ENCODE results near the gene SPTSSB. TPM values are rescaled to one million over a fixed set of nuclear protein-coding genes. Genes with fewer than 3 reads are reported as not detected.

The SPTSSB gene
- total RNA-seq, 2 donors from 2014 or later = not detected

DNA sequence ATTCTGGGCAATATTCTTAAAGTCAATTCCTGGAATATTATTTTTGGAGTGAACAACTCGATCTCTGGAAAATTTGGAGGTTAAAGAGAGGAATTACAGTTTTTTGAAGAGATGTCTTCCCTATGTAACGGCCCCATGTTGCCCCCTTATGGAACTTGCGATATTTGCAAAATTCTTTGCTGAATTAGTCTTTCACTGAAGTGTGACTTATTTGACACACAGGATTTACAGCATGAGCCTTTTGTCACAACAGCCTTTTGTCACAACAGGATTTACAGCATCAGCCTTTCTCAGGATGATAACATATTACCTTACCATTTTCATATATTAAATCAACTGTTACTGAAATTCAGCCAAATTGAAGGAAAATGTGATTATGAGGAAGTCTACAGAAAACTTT lies 37.8 kb upstream of the SPTSSB start:
- TF ChIP-seq, protein P1, sequence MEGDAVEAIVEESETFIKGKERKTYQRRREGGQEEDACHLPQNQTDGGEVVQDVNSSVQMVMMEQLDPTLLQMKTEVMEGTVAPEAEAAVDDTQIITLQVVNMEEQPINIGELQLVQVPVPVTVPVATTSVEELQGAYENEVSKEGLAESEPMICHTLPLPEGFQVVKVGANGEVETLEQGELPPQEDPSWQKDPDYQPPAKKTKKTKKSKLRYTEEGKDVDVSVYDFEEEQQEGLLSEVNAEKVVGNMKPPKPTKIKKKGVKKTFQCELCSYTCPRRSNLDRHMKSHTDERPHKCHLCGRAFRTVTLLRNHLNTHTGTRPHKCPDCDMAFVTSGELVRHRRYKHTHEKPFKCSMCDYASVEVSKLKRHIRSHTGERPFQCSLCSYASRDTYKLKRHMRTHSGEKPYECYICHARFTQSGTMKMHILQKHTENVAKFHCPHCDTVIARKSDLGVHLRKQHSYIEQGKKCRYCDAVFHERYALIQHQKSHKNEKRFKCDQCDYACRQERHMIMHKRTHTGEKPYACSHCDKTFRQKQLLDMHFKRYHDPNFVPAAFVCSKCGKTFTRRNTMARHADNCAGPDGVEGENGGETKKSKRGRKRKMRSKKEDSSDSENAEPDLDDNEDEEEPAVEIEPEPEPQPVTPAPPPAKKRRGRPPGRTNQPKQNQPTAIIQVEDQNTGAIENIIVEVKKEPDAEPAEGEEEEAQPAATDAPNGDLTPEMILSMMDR (IDR thresholded peaks at IDR 0.05) = peak; percentile 43
- Histone ChIP-seq H3K4me3 (no peak overlapping the region), H3K9me3 (no peaks in the 10 kb centered on the region), H3K27me3 (replicated peaks; ENCODE audit: insufficient read depth) (no peaks in the 10 kb centered on the region), H3K36me3 (no peaks in the 10 kb centered on the region), H3K27ac (no peak overlapping the region), H3K4me1 (ENCODE audit: control insufficient read depth in 1 of 2, low read depth in 2 of 2) (peaks cover 11 to 28% of the 10 kb centered on the region in 2 donors)
- DNase-seq (ENCODE audit: low spot score) = no peak
- no peak for ATAC-seq (ENCODE audit: insufficient number of reproducible peaks, low FRiP score, low read depth)

DNA sequence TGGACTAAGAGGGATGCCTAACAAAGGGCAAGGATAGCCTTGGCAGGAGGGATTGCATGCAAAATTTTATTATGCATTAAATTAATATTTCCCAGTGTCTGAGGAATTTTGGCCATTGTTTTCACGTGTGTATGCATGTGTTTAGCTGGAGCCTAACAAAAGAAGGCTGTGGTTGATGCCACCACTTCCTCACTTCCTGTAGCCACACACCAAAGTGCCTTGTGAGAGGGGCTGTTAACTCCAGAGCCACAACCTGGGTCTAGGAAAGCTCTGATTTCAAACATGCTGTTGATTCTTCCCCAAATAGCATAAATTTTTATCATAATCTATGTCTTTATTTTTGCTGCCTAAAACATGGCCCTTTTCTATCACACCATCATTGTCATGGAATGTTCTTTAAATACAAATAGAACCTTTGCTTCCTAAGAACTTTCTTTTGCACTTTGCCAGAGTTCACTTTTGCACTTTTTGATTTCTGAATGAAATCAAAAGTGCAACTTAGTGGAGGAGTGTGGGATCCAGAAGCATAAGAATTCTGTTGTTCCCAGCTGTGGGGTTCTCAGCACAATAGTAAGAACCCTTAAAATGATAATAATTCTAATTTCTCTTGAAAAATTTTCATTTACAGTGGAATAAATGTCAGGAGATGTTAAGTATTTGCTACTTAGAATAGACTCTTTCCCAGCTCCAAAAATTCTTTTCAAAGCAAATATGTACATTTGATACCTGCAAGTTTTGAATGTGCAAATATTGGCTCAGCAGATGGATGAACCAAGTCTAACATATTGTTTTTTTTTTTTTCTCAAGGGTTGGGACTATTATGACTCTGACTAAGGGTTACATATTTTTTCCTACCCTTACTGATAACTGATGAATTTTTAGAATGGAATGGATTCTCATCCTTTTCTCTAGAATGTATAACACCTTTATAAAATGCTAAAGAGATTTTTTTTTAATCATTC lies 35.6 kb upstream of the SPTSSB start:
- no peak overlapping the region for H3K4me3 ChIP-seq
- TF ChIP-seq, protein P1 (IDR thresholded peaks at IDR 0.05) = no peak
- ATAC-seq (ENCODE audit: insufficient number of reproducible peaks, low FRiP score, low read depth) (no peak), DNase-seq (ENCODE audit: low spot score) (no peak)
- no peaks in the 10 kb centered on the region for H3K9me3 ChIP-seq
- H3K27me3 ChIP-seq (replicated peaks; ENCODE audit: insufficient read depth) = no peaks in the 10 kb centered on the region
- no peaks in the 10 kb centered on the region for H3K36me3 ChIP-seq
- no peak overlapping the region for H3K27ac ChIP-seq
- H3K4me1 ChIP-seq (ENCODE audit: control insufficient read depth in 1 of 2, low read depth in 2 of 2) = peaks cover 0 to 12% of the 10 kb centered on the region in 2 donors

DNA sequence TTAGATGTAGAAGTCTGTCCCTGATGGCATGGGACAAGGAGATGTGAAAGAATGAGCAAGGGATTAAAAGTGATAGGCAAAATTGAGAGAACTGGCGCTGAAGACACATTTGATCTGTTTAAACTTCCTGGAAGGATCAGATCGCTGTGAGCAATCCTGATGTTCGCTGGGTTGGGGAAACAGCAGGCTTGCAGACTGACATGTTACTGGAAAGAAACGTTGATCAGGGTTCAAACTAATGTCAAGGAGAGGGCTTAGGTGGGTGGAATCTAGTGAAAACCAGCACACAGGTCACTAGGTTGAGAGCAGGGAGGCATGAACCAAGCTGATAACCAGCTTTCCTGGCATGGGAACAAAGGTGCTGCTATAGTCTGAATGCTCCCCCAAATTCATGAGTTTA lies 34.5 kb upstream of the SPTSSB start:
- Histone ChIP-seq H3K4me1 (ENCODE audit: control insufficient read depth in 1 of 2, low read depth in 2 of 2) (peaks cover 0 to 12% of the 10 kb centered on the region in 2 donors), H3K4me3 (no peak overlapping the region), H3K27me3 (replicated peaks; ENCODE audit: insufficient read depth) (no peaks in the 10 kb centered on the region), H3K27ac (no peak overlapping the region), H3K36me3 (no peaks in the 10 kb centered on the region), H3K9me3 (no peaks in the 10 kb centered on the region)
- TF ChIP-seq, protein P1 (IDR thresholded peaks at IDR 0.05) = no peak
- ATAC-seq (ENCODE audit: insufficient number of reproducible peaks, low FRiP score, low read depth) (no peak), DNase-seq (ENCODE audit: low spot score) (no peak)

DNA sequence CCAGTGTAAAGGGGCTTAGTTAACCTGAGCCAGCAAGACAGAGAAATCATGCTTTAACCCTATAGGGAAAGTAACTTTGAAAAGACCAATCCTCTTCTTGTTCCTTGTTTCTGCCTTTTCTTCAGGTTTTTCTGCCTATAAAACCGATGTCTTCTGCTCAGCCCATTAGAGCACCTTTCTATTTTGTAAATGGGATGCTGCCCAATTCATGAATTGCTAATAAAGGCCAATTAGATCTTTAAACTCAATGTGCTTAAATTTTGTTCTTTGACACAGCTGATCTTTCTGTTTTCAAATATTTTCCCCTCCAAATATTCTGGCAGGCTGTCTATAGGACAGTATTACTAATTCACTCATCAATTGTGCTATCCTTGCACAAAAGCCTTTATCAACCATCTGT lies 33.8 kb upstream of the SPTSSB start:
- DNase-seq (ENCODE audit: low spot score) (no peak), ATAC-seq (ENCODE audit: insufficient number of reproducible peaks, low FRiP score, low read depth) (no peak)
- no peaks in the 10 kb centered on the region for H3K36me3 ChIP-seq
- peaks cover 0 to 12% of the 10 kb centered on the region in 2 donors for H3K4me1 ChIP-seq (ENCODE audit: control insufficient read depth in 1 of 2, low read depth in 2 of 2)
- H3K9me3 ChIP-seq = no peaks in the 10 kb centered on the region
- no peaks in the 10 kb centered on the region for H3K27me3 ChIP-seq (replicated peaks; ENCODE audit: insufficient read depth)
- no peak overlapping the region for H3K27ac ChIP-seq
- TF ChIP-seq, protein P1 (IDR thresholded peaks at IDR 0.05) = no peak
- H3K4me3 ChIP-seq = no peak overlapping the region

DNA sequence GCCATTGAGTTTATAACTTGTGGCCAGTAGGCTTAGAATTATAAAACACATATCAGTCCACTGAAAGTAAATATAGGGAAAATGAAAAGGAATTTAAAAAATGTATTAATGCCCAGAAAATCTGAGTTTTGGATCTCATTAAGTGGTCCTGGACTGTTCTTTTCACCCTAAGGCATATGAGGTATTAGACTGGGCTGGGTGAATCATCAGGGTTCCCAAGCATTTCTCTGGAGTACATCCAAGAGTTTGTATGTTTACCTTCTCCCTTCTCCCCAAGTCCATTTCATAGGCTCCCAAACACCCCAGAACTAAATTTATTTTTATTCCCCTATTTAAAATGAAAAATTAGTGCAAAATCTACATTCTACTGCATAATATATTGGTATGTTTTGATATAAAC lies 31.9 kb upstream of the SPTSSB start:
- no peak for ATAC-seq (ENCODE audit: insufficient number of reproducible peaks, low FRiP score, low read depth)
- Histone ChIP-seq H3K27me3 (replicated peaks; ENCODE audit: insufficient read depth) (no peaks in the 10 kb centered on the region), H3K4me3 (no peak overlapping the region), H3K36me3 (no peaks in the 10 kb centered on the region), H3K9me3 (no peaks in the 10 kb centered on the region), H3K4me1 (ENCODE audit: control insufficient read depth in 1 of 2, low read depth in 2 of 2) (peaks cover 0 to 12% of the 10 kb centered on the region in 2 donors), H3K27ac (no peak overlapping the region)
- TF ChIP-seq, protein P1 (IDR thresholded peaks at IDR 0.05) = no peak
- DNase-seq (ENCODE audit: low spot score) = no peak

Data from thoracic aorta (tissue), 2 donors.